Right atrium auricular region (tissue), 2 donors: Measurements from ENCODE around the gene OR6A2. TPM values are rescaled to one million over a fixed set of nuclear protein-coding genes. Genes with fewer than 3 reads are reported as not detected.

Experiments used
- DNase-seq: peaks from one replicate; pipeline ENCODE4 v3.0.0-alpha.2; 2019; ENCODE audit warnings: low spot score
- H3K27ac ChIP-seq, 2 donors: fragments of 200-600 bp; sonication (generic); 1 replicate in 1 of 2; 2 replicates in 1 of 2; pipeline ENCODE4 v1.5.1; 2016 to 2019
- H3K27me3 ChIP-seq, 2 donors: fragments of 200-600 bp; sonication (generic); one replicate each; pipeline versions ENCODE4 v1.5.1 to v1.6.0; 2017 to 2019
- H3K36me3 ChIP-seq: fragments of 200-600 bp; sonication (generic); one replicate; pipeline ENCODE4 v1.5.1; 2016
- H3K4me1 ChIP-seq, 2 donors: fragments of 200-600 bp; sonication (generic); one replicate each; pipeline versions ENCODE4 v1.5.1 to v1.6.0; 2017 to 2019
- H3K4me3 ChIP-seq, 2 donors: fragments of 200-600 bp; sonication (generic); 1 replicate in 1 of 2; 2 replicates in 1 of 2; pipeline ENCODE4 v1.5.1; 2017 to 2019; ENCODE audit warnings: mild to moderate bottlenecking in 1 of 2, moderate library complexity in 1 of 2
- H3K9me3 ChIP-seq, 2 donors: fragments of 200-600 bp; sonication (generic); one replicate each; pipeline ENCODE4 v1.5.1; 2019
- CTCF ChIP-seq, 2 donors: fragments of 200-600 bp; sonication (generic); IDR thresholded peaks; one replicate each; pipeline ENCODE4 v1.5.1; 2019; ENCODE audit warnings: antibody characterized with exemption in 2 of 2
- total RNA-seq, 2 donors: library from RNA; depleted of rRNA; stranded (reverse); fragments of >200 nt; gene quantifications; one replicate each; pipeline ENCODE4 v1.1.0, GENCODE V29; 2016

Gene OR6A2
- total RNA-seq, 2 donors from 2014 or later: not detected

- no peaks in the 10 kb centered on the region for H3K9me3 ChIP-seq
- TF ChIP-seq CTCF (IDR thresholded peaks at IDR 0.05): no peak
- no peak overlapping the region for H3K4me3 ChIP-seq
- no peaks in the 10 kb centered on the region for H3K36me3 ChIP-seq
- no peaks in the 10 kb centered on the region for H3K4me1 ChIP-seq
- no peak for DNase-seq
- no peaks in the 10 kb centered on the region for H3K27me3 ChIP-seq
- H3K27ac ChIP-seq: no peak overlapping the region
Observed at GRCh38 chr11:6833356-6833755, 33.9 kb upstream of the OR6A2 start.

- H3K27me3 ChIP-seq: no peaks in the 10 kb centered on the region
- no peaks in the 10 kb centered on the region for H3K9me3 ChIP-seq
- no peak for DNase-seq
- no peak overlapping the region for H3K27ac ChIP-seq
- H3K4me3 ChIP-seq: no peak overlapping the region
- TF ChIP-seq CTCF (IDR thresholded peaks at IDR 0.05): no peak
- no peaks in the 10 kb centered on the region for H3K36me3 ChIP-seq
- H3K4me1 ChIP-seq: no peaks in the 10 kb centered on the region
Observed at GRCh38 chr11:6828103-6828502, 28.6 kb upstream of the OR6A2 start.

GRCh38 chr11:6825231-6825744 lies 25.8 kb upstream of the OR6A2 start:
- no peak overlapping the region for H3K4me3 ChIP-seq
- H3K9me3 ChIP-seq: peaks cover 0 to 7% of the 10 kb centered on the region in 2 donors
- no peaks in the 10 kb centered on the region for H3K4me1 ChIP-seq
- DNase-seq: no peak
- no peak overlapping the region for H3K27ac ChIP-seq
- no peak for TF ChIP-seq CTCF (IDR thresholded peaks at IDR 0.05)
- H3K27me3 ChIP-seq: no peaks in the 10 kb centered on the region
- no peaks in the 10 kb centered on the region for H3K36me3 ChIP-seq

GRCh38 chr11:6824136-6824823 lies 24.8 kb upstream of the OR6A2 start:
- TF ChIP-seq CTCF (IDR thresholded peaks at IDR 0.05): no peak
- H3K9me3 ChIP-seq: peaks cover 0 to 14% of the 10 kb centered on the region in 2 donors
- no peak overlapping the region for H3K27ac ChIP-seq
- H3K36me3 ChIP-seq: no peaks in the 10 kb centered on the region
- DNase-seq: no peak
- no peaks in the 10 kb centered on the region for H3K4me1 ChIP-seq
- H3K4me3 ChIP-seq: no peak overlapping the region
- H3K27me3 ChIP-seq: no peaks in the 10 kb centered on the region

GRCh38 chr11:6818967-6819366 lies 19.5 kb upstream of the OR6A2 start:
- DNase-seq: no peak
- no peak for TF ChIP-seq CTCF (IDR thresholded peaks at IDR 0.05)
- no peaks in the 10 kb centered on the region for H3K36me3 ChIP-seq
- H3K4me1 ChIP-seq: no peaks in the 10 kb centered on the region
- H3K27ac ChIP-seq: no peak overlapping the region
- H3K4me3 ChIP-seq: no peak overlapping the region
- no peaks in the 10 kb centered on the region for H3K27me3 ChIP-seq
- H3K9me3 ChIP-seq: peaks cover 0 to 14% of the 10 kb centered on the region in 2 donors

GRCh38 chr11:6817694-6818093 lies 18.2 kb upstream of the OR6A2 start:
- no peak for DNase-seq
- H3K4me1 ChIP-seq: no peaks in the 10 kb centered on the region
- TF ChIP-seq CTCF (IDR thresholded peaks at IDR 0.05): no peak
- no peak overlapping the region for H3K27ac ChIP-seq
- H3K9me3 ChIP-seq: peaks cover 0 to 14% of the 10 kb centered on the region in 2 donors
- no peaks in the 10 kb centered on the region for H3K36me3 ChIP-seq
- H3K4me3 ChIP-seq: no peak overlapping the region
- H3K27me3 ChIP-seq: no peaks in the 10 kb centered on the region
